HG03045 (cell line): ENCODE data around the gene SLC9C2.
"Not testable (repeated sequence)": the region's sequence is repeated elsewhere in the genome, so short reads cannot be mapped to it uniquely, and the experiment has no call there.

Source experiments
- ATAC-seq: cut with Tn5 transposase; IDR thresholded peaks from one replicate; pipeline ENCODE4 v1.9.1; 2021; ENCODE audit warnings: mild to moderate bottlenecking, moderate library complexity; ENCODE audit not compliant: unreplicated experiment

SLC9C2 gene

GRCh38 chr1:173464185-173464584 lies 138.7 kb downstream of the SLC9C2 start:
- not testable (repeated sequence) for ATAC-seq

GRCh38 chr1:173462666-173463065 lies 140.2 kb downstream of the SLC9C2 start:
- ATAC-seq: not testable (repeated sequence)

- ATAC-seq: no peak
Observed at GRCh38 chr1:173459885-173460284, 143.0 kb downstream of the SLC9C2 start.

GRCh38 chr1:173454966-173455524 lies 147.8 kb downstream of the SLC9C2 start:
- no peak for ATAC-seq

- no peak for ATAC-seq
Observed at GRCh38 chr1:173453982-173454381, 148.9 kb downstream of the SLC9C2 start.

- ATAC-seq: no peak
Observed at GRCh38 chr1:173451981-173452380, 150.9 kb downstream of the SLC9C2 start.
